ENCODE data around the gene FGF9.
A peak's percentile ranks its signal among the peaks of the same experiment; 100 is the strongest.

Gene FGF9

GRCh38 chr13:21675095-21675991, 4.5 kb downstream of the FGF9 start:
- peak; percentile 28 for DNase-seq

DNA sequence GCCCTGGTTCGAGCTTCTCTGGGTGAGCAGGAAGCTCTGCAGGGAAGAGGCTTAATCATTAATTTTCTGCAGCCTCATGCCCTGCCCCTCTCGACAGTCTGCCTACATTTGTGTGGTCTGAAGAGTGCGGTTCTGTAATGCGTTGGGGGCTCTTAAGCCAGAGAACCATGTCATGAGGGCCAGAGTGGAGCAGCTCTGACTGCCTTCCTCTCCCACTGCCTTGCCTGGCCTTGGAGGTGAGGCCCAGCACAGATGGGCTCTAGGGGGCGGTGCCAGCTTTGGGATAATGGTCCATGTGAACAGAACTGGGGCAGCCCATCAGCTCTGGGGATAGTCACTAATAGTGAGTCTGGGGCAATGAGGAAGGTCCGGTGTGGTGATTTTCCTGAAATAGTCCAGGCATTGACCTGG, 5.7 kb downstream of the FGF9 start:
- peak; percentile 6 for DNase-seq

DNA sequence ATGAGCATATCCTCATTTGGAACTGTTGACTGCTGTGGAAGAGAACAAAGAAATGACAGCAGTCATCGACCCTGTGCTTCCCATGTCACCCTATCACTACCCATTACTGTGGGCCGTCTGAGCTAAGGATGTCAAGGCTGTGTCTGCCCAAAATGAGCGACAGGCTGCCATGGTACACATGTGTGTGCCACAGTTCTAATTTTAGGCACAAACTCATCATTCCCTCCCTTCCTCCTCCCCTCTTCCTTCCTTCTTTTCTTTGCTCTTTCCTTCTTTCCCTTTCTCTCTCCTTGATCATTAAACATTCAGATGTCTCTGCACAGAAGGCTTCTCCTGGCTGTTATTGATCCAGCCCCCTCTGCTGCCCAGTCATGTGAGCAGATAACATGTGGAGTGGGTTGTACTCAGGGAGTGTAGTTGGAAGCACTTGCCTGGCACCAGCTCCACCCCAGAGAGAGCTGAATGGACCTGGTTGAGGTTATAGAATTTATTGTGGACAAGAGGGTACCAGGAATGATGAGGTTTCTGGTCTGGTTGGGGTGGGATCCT, 6.3 kb downstream of the FGF9 start:
- no peak for DNase-seq

DNA sequence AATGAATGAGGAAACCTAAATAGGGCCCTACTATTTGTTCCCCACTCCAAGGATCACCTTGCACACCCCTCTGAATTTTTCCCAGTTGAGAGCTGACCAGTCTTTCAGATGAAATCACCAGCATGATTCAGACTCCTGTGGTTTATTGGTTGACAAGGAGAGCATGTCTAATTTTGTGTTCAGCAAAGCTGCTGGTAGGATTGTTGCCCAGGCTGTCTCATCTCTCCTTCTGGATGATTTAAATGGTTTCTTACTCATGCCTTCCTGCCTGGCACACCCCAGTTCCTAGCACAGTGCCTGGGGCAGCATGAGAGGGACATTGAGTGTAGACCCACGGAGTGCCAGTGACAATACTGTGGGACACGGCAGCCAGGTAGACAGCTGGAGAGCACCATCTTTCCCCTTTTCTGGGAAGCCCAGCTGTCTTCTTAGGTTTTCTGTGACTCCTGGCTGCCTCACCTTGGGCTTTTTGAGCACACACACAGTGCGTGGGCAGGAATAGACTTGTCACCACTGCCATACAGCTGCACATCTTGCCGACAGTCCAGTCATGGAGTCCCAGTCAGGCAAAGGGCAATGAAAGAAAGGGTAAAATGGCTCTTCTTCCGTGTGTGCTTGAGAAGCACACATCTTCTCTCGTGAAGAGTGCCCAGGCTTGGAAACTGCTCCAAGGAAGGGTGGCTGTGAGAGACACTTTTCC, 12.3 kb downstream of the FGF9 start:
- DNase-seq = no peak

GRCh38 chr13:21684576-21684975, 13.7 kb downstream of the FGF9 start:
- DNase-seq = no peak

- DNase-seq = no peak
These were observed 14.7 kb downstream of the FGF9 start for GRCh38 chr13:21685485-21686064.

DNA sequence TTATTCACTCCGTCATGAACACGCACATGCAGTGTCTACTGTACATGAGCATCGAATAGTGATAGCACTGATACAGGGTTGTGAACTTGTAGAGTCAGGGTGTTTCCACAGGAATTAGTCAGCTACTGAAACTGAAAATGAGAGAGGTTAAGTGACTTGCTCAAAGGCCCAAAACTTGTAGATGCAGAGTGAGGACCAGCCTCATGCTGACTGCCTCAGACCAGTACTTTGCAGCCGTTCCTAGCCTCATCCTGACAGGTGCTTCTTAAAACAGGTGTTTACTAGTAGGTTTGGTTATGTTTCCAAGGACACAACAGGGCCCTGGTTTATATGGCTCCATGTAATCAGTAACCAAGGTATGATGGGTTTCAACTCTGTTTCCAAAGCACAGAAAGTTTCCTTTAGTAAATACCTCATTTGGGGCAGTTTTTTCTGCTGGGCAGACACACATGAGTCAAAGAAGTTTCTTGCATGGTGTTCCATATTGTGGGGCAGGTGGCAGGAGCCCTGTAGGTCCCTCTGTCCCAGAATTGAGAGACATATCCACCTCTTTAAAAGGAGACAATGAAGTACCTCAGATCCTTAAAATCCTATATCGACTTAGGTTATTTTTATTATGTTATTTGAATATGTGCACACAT, 16.0 kb downstream of the FGF9 start:
- no peak for DNase-seq

GRCh38 chr13:21688056-21688455, 17.2 kb downstream of the FGF9 start:
- no peak for DNase-seq

DNA sequence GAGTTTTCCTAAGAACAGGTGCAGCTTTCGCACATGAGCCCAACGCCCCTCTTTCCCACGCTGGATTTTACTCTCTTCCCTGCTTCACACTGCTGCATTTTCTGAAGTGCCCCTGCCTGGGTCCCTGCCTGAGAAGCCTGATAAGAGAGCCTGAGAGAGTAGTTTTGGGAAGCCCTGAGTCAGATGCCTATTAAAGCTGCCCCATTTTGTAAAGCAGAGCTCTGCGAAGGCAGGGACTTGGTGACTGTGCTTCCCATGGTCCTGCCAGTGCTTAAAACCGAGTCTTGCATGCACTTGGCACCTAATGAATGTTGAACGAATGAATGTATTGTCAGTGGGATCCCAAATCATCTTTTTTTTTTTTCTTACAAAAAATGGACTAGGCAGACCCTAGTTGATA, 18.2 kb downstream of the FGF9 start:
- no peak for DNase-seq

DNA sequence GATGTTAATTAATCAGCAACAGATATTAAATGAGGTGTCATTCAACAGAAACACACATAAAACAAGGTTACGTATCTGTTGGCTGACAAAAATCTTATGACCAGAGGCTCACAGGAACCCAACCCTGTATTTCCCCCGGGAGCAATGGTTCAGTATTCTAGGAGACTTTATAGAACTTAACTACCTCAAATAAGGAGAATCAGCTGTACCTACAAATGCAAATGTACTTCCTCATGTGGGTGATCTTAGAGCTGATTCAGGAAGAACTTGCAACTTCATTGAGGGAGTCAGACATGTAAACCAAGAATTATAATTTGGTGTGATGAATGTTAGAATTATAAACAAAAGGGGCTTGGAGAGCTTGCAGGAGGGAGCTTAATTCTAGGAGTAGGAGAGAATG, 20.1 kb downstream of the FGF9 start:
- no peak for DNase-seq

DNA sequence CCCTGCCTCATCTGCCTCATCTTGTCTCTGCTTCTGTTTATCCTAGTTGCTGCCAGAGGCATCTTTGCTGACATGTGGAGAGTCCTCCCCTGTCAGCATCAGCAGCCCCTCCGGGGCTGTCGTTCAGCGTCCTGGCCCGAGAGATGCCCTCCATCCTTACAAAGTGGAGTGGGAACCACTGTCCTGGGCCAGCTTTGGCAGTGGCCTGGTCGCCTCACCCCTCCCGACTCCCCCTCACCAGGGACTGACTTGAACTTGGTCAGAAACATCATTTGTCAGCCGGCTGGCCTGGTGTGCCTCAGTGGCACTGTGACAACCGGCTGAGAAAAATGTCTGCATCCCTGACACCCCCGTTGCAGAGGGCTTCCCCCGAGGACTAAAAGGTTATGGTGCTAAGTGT, 20.6 kb downstream of the FGF9 start:
- no peak for DNase-seq

- DNase-seq = no peak
These were observed 21.1 kb downstream of the FGF9 start for GRCh38 chr13:21691928-21692327.

GRCh38 chr13:21694831-21695230, 24.0 kb downstream of the FGF9 start:
- no peak for DNase-seq

DNA sequence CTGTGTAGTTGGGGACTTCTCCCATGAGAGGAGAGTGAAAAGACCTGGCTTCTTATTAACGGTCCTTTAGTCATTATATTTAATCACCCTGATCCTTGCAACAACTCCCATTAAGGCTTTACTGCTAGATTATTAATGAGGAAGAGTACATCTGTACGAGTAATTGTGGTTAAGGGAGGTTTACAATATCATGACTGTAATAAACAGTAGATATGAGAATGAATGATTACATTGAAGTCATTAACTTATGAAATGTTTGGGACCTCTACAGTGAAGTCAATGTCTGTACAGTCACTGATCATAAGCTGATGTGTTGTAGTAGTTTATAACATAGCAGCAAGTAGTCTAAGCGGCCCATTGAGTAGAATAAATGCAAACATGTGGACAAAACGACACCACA, 24.7 kb downstream of the FGF9 start:
- DNase-seq = no peak

DNA sequence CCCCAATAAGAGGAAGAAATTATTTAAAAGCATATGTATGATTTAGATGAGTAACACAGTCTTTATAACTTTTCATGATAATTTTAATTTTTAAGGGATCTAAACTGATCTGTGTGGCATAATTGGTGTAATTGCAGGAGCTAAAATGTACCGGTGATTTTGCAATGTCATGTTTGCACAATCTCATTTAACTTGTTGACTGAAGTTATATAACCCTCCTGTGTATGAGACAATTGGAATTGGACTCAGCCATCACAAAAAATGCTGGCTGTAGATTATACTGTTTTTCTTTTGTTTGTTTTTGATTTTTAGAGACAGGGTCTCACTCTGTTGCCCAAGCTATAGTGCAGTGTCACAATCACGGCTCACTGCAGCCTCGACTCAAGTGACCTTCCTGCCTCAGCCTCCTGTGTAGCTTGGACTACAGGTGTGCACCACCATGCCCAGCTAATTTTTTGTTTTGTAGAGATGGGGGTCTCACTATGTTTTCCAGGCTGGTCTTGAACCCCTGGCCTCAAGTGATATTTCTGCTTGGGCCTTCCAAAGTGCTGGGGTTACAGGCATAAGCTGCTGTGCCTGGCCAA, 26.1 kb downstream of the FGF9 start:
- DNase-seq = no peak

DNA sequence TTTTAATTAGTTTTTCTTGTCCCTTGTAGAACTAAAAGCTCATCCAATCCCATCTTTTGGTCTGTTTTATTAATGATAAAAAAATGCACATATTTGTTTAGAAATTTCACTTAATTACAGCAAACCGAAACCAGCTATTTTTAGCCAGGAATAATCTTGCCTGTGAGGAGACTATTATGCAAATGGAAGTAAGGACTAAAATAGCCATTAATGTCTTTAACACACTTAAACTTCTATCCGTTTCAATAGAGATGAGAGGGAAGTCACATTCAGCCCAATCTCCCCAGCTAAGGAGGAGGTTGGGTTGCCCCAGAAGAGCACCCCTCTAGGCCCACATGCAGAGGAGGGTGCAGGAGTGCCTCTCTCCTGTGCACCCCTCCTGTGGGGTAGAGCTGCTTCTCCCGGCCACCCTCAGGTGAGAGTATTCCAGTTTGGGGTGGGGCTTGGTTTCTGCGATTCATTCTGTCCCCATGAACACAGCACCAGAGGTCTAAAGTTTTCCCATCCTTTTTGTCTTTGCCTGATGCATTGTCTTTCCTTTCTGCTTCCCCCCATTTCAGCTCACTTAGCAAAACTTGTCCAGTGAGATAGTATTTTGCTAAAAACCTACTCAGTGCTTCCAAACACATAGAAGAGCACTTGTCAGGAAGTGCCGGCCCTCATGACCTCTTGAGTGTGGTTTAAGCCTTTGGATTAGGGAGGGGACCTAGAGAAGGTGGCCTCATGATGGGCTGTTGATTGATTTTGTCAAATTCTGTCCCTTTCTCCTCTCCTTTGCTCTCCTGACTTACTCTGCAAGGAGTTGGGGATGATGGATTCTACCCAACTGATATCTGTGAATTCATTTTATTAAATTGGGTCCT, 28.2 kb downstream of the FGF9 start:
- DNase-seq = no peak

DNA sequence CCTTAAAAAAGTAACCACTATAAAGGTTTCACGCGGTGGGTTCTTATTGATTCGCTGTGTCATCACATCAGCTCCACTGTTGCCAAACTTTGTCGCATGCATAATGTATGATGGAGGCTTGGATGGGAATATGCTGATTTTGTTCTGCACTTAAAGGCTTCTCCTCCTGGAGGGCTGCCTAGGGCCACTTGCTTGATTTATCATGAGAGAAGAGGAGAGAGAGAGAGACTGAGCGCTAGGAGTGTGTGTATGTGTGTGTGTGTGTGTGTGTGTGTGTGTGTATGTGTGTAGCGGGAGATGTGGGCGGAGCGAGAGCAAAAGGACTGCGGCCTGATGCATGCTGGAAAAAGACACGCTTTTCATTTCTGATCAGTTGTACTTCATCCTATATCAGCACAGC, 30.6 kb downstream of the FGF9 start:
- DNase-seq = no peak

GRCh38 chr13:21703846-21704245, 33.0 kb downstream of the FGF9 start:
- no peak for DNase-seq

- no peak for DNase-seq
These were observed 36.7 kb downstream of the FGF9 start for GRCh38 chr13:21707586-21707985.

- no peak for DNase-seq
These were observed 38.8 kb downstream of the FGF9 start for GRCh38 chr13:21709697-21710096.

DNA sequence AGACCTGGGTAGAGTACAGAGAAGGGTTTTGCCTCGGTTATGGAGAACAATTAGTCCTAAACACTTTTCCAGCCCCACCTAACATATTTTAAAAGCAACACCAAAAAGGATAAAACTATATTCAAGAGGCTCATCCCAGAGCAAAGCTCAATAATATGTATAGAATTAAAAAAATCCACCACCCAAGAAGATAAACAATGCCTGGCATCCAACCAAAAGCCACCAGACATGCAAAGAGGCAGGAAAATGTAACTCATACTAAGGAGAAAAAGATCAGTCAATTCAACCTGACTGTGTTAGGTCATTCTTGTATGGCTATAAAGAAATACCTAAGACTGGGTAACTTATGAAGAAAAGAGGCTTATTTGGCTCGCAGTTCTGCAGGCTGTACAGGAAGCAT, 39.3 kb downstream of the FGF9 start:
- no peak for DNase-seq

DNA sequence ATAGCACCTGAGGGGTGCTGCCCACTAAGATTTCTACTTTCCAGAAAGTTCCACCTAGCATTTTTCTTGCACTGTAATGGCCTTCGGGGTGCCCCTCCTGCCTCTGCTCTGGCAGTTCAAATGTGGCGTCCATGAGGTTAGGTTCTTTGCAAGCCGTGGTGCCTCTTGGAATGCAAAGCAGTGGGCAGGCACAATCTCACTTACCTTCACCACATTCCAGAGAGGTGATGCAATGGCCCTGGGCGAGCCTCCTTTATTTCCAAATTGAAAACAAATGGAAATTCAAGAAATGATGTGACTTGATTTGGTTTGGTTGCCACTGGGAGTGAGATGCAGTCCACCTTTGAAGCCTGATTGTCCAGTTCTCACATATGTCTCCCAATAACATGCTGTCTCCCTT, 46.9 kb downstream of the FGF9 start:
- no peak for DNase-seq
